WTC11 (cell line): ENCODE measurements around the gene RBM18. TPM values are rescaled to one million over a fixed set of nuclear protein-coding genes. Genes with fewer than 3 reads are reported as not detected.

Experiments
- ATAC-seq: fragments of 200-7000 bp; cut with Tn5 transposase; 2 replicates; pipeline ENCODE4 v1.10.0; 2021; ENCODE audit warnings: mild to moderate bottlenecking, moderate library complexity
- CTCF ChIA-PET: fragments of 300-600 bp; sonication (Branson Sonifier 250); formaldehyde crosslinking; loops from one replicate; lab custom pipeline; 2021; ENCODE audit warnings: antibody characterized with exemption; lab: Charles Lee
- POLR2A ChIA-PET: fragments of 350-600 bp; sonication (Branson Sonifier 250); formaldehyde crosslinking; loops from one replicate; lab custom pipeline; 2021; ENCODE audit warnings: antibody characterized with exemption; lab: Charles Lee
- DNase-seq: peaks from one replicate; pipeline ENCODE4 v3.0.0; 2021; ENCODE audit warnings: low spot score
- H3K27ac Mint-ChIP-seq: 2 replicates; pipeline ENCODE4 v1.8.0; 2021; ENCODE audit warnings: mixed read lengths
- H3K27me3 Mint-ChIP-seq: 2 replicates; pipeline ENCODE4 v1.8.0; 2021; ENCODE audit warnings: low read depth, mild to moderate bottlenecking, moderate library complexity, mixed read lengths
- H3K36me3 Mint-ChIP-seq: 2 replicates; pipeline ENCODE4 v1.8.0; 2021; ENCODE audit warnings: mixed read lengths
- H3K4me1 Mint-ChIP-seq: 2 replicates; pipeline ENCODE4 v1.8.0; 2022; ENCODE audit warnings: mixed read lengths
- H3K4me3 Mint-ChIP-seq: 2 replicates; pipeline ENCODE4 v1.8.0; 2021; ENCODE audit warnings: mild to moderate bottlenecking, moderate library complexity, mixed read lengths
- H3K9me3 Mint-ChIP-seq: 2 replicates; pipeline ENCODE4 v1.8.0; 2021; ENCODE audit warnings: mixed read lengths
- CBFB ChIP-seq: sonication (generic); formaldehyde crosslinking; IDR thresholded peaks from 2 replicates; pipeline ENCODE4 v1.8.1; 2022; ENCODE audit warnings: mild to moderate bottlenecking, low read depth, missing genetic modification reagents
- CREM ChIP-seq: sonication (generic); formaldehyde crosslinking; IDR thresholded peaks from 2 replicates; pipeline ENCODE4 v1.8.1; 2022; ENCODE audit warnings: mild to moderate bottlenecking, missing genetic modification reagents, moderate library complexity
- EMX1 ChIP-seq: fragments of 250-450 bp; sonication (Bioruptor Pico); IDR thresholded peaks from 2 replicates; pipeline ENCODE4 v1.8.0; 2021; ENCODE audit warnings: mild to moderate bottlenecking
- ESRRA ChIP-seq: sonication (generic); formaldehyde crosslinking; IDR thresholded peaks from 2 replicates; pipeline ENCODE4 v1.8.1; 2022; ENCODE audit warnings: mild to moderate bottlenecking, missing genetic modification reagents, borderline replicate concordance
- GRHL2 ChIP-seq: fragments of 250-450 bp; sonication (Bioruptor Pico); IDR thresholded peaks from 2 replicates; pipeline ENCODE4 v1.8.0; 2022; ENCODE audit warnings: mild to moderate bottlenecking, moderate library complexity; ENCODE audit not compliant: insufficient replicate concordance, severe bottlenecking
- HMGA2 ChIP-seq: fragments of 250-450 bp; sonication (Bioruptor Pico); IDR thresholded peaks from 2 replicates; pipeline ENCODE4 v1.4.0; 2021; ENCODE audit warnings: mild to moderate bottlenecking, moderate library complexity
- NFATC4 ChIP-seq: fragments of 250-450 bp; sonication (Bioruptor Pico); IDR thresholded peaks from 2 replicates; pipeline ENCODE4 v1.9.0; 2021; ENCODE audit warnings: mild to moderate bottlenecking
- NFYB ChIP-seq: sonication (generic); formaldehyde crosslinking; conservative IDR thresholded peaks from 2 replicates; pipeline ENCODE4 v1.8.0; 2022; ENCODE audit warnings: low read depth, missing genetic modification reagents
- NR1H2 ChIP-seq: sonication (generic); formaldehyde crosslinking; IDR thresholded peaks from 2 replicates; pipeline ENCODE4 v1.9.0; 2021; ENCODE audit warnings: mild to moderate bottlenecking, moderate library complexity, missing genetic modification reagents
- RORB ChIP-seq: fragments of 250-450 bp; sonication (Bioruptor Pico); IDR thresholded peaks from 2 replicates; pipeline ENCODE4 v1.9.0; 2021; ENCODE audit warnings: mild to moderate bottlenecking
- SMAD4 ChIP-seq: sonication (generic); formaldehyde crosslinking; IDR thresholded peaks from 2 replicates; pipeline ENCODE4 v1.8.0; 2022; ENCODE audit warnings: mild to moderate bottlenecking, missing genetic modification reagents
- SP1 ChIP-seq: sonication (generic); formaldehyde crosslinking; conservative IDR thresholded peaks from 2 replicates; pipeline ENCODE4 v1.8.1; 2022; ENCODE audit warnings: missing genetic modification reagents
- TEAD1 ChIP-seq: sonication (generic); formaldehyde crosslinking; IDR thresholded peaks from 2 replicates; pipeline ENCODE4 v1.8.0; 2022; ENCODE audit warnings: mild to moderate bottlenecking, missing genetic modification reagents
- ZBTB21 ChIP-seq: sonication (generic); formaldehyde crosslinking; IDR thresholded peaks from 2 replicates; pipeline ENCODE4 v1.8.1; 2023; ENCODE audit warnings: mild to moderate bottlenecking, missing genetic modification reagents, borderline replicate concordance
- ZNF138 ChIP-seq: sonication (generic); formaldehyde crosslinking; conservative IDR thresholded peaks from 2 replicates; pipeline ENCODE4 v1.8.1; 2022; ENCODE audit warnings: mild to moderate bottlenecking, moderate library complexity, missing genetic modification reagents
- ZNF232 ChIP-seq: sonication (generic); formaldehyde crosslinking; IDR thresholded peaks from 2 replicates; pipeline ENCODE4 v1.8.0; 2022; ENCODE audit warnings: mild to moderate bottlenecking, missing genetic modification reagents
- ZNF671 ChIP-seq: fragments of 250-450 bp; sonication (Bioruptor Pico); IDR thresholded peaks from 2 replicates; pipeline ENCODE4 v1.8.0; 2021; ENCODE audit warnings: mild to moderate bottlenecking
- total RNA-seq: library from RNA; stranded (reverse); gene quantifications from 3 replicates; pipeline ENCODE4 v1.2.3, GENCODE V29; 2021
- TF ChIP-seq, protein P1 (sequence below): sonication (generic); formaldehyde crosslinking; IDR thresholded peaks from 2 replicates; pipeline ENCODE4 v1.8.0; 2023; ENCODE audit warnings: missing genetic modification reagents, mild to moderate bottlenecking, borderline replicate concordance
- TF ChIP-seq, protein P2 (sequence below): fragments of 250-450 bp; sonication (Bioruptor Pico); IDR thresholded peaks from 2 replicates; pipeline ENCODE4 v2.1.2; 2022; ENCODE audit warnings: mild to moderate bottlenecking, moderate library complexity
- TF ChIP-seq, protein P3 (sequence below): sonication (generic); formaldehyde crosslinking; IDR thresholded peaks from 2 replicates; pipeline ENCODE4 v1.8.1; 2023; ENCODE audit warnings: mild to moderate bottlenecking, missing genetic modification reagents, borderline replicate concordance
- TF ChIP-seq, protein P4 (sequence below): sonication (generic); formaldehyde crosslinking; IDR thresholded peaks from 2 replicates; pipeline ENCODE4 v1.8.1; 2023; ENCODE audit warnings: mild to moderate bottlenecking, moderate library complexity, missing genetic modification reagents

RBM18 gene
- total RNA-seq, 1 experiment from 2014 or later: 11.4 TPM

DNA sequence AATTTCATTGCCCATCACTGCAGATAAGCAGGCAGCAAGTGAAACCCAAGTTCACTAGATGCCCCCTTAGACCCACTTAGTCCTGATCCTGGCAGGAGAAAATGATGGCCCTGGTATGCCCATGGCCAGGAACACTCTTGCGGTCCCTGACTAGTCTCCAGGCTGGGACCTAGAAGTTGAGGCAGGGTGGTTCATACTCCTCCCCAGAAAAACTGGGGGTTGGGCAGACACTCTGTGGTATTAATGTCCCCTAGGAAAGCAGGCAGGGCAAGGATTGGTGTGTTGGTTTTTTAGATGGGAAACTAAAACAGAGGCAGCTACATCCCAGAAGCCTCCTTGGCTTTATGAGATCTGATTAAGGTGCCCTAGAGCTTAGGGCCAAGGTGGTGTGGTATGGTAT is 49.0 kb downstream of the RBM18 start (continued):
- no peak for TF ChIP-seq NR1H2 (CRISPR knock-in tag)
- no peak for TF ChIP-seq SP1 (CRISPR knock-in tag)
- no peak for TF ChIP-seq CREM (CRISPR knock-in tag)
- TF ChIP-seq GRHL2 (CRISPR knock-in tag): no peak
- TF ChIP-seq EMX1 (CRISPR knock-in tag): no peak

DNA sequence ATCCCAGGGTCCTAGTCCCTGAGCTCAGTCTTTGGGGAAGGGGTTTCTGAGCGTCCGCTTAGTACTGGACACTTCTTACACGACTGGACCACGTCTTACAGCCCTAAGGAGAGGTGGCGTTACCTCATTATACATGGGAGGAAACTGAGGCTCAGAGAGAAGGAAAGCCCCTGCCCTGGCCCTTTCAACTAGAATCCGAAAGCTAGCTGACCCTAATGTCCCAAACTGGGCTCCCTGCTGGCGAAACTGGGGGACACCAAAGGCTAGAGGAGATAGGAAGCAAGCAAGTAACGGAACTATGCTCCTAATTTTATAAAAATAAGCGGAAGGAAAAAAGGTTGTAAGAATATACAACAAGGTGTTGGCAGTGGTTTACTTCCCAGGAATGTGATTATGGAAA is 50.1 kb downstream of the RBM18 start:
- H3K36me3 Mint-ChIP-seq: peaks cover 5% of the 10 kb centered on the region; the same call in 1 of the 2 replicates
- TF ChIP-seq GRHL2 (CRISPR knock-in tag) (no peak), TEAD1 (CRISPR knock-in tag) (no peak), ZNF671 (CRISPR knock-in tag) (no peak), RORB (no peak), SMAD4 (CRISPR knock-in tag) (no peak), ZNF138 (no peak), ESRRA (CRISPR knock-in tag) (no peak), ZBTB21 (CRISPR knock-in tag) (no peak), CBFB (no peak), ZNF232 (no peak), NFATC4 (no peak), HMGA2 (no peak), NFYB (CRISPR knock-in tag) (no peak)
- TF ChIP-seq, protein P1, sequence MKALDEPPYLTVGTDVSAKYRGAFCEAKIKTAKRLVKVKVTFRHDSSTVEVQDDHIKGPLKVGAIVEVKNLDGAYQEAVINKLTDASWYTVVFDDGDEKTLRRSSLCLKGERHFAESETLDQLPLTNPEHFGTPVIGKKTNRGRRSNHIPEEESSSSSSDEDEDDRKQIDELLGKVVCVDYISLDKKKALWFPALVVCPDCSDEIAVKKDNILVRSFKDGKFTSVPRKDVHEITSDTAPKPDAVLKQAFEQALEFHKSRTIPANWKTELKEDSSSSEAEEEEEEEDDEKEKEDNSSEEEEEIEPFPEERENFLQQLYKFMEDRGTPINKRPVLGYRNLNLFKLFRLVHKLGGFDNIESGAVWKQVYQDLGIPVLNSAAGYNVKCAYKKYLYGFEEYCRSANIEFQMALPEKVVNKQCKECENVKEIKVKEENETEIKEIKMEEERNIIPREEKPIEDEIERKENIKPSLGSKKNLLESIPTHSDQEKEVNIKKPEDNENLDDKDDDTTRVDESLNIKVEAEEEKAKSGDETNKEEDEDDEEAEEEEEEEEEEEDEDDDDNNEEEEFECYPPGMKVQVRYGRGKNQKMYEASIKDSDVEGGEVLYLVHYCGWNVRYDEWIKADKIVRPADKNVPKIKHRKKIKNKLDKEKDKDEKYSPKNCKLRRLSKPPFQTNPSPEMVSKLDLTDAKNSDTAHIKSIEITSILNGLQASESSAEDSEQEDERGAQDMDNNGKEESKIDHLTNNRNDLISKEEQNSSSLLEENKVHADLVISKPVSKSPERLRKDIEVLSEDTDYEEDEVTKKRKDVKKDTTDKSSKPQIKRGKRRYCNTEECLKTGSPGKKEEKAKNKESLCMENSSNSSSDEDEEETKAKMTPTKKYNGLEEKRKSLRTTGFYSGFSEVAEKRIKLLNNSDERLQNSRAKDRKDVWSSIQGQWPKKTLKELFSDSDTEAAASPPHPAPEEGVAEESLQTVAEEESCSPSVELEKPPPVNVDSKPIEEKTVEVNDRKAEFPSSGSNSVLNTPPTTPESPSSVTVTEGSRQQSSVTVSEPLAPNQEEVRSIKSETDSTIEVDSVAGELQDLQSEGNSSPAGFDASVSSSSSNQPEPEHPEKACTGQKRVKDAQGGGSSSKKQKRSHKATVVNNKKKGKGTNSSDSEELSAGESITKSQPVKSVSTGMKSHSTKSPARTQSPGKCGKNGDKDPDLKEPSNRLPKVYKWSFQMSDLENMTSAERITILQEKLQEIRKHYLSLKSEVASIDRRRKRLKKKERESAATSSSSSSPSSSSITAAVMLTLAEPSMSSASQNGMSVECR (CRISPR knock-in tag): no peak
- TF ChIP-seq, protein P2, sequence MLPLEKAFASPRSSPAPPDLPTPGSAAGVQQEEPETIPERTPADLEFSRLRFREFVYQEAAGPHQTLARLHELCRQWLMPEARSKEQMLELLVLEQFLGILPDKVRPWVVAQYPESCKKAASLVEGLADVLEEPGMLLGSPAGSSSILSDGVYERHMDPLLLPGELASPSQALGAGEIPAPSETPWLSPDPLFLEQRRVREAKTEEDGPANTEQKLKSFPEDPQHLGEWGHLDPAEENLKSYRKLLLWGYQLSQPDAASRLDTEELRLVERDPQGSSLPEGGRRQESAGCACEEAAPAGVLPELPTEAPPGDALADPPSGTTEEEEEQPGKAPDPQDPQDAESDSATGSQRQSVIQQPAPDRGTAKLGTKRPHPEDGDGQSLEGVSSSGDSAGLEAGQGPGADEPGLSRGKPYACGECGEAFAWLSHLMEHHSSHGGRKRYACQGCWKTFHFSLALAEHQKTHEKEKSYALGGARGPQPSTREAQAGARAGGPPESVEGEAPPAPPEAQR (CRISPR knock-in tag): no peak
- TF ChIP-seq, protein P3, sequence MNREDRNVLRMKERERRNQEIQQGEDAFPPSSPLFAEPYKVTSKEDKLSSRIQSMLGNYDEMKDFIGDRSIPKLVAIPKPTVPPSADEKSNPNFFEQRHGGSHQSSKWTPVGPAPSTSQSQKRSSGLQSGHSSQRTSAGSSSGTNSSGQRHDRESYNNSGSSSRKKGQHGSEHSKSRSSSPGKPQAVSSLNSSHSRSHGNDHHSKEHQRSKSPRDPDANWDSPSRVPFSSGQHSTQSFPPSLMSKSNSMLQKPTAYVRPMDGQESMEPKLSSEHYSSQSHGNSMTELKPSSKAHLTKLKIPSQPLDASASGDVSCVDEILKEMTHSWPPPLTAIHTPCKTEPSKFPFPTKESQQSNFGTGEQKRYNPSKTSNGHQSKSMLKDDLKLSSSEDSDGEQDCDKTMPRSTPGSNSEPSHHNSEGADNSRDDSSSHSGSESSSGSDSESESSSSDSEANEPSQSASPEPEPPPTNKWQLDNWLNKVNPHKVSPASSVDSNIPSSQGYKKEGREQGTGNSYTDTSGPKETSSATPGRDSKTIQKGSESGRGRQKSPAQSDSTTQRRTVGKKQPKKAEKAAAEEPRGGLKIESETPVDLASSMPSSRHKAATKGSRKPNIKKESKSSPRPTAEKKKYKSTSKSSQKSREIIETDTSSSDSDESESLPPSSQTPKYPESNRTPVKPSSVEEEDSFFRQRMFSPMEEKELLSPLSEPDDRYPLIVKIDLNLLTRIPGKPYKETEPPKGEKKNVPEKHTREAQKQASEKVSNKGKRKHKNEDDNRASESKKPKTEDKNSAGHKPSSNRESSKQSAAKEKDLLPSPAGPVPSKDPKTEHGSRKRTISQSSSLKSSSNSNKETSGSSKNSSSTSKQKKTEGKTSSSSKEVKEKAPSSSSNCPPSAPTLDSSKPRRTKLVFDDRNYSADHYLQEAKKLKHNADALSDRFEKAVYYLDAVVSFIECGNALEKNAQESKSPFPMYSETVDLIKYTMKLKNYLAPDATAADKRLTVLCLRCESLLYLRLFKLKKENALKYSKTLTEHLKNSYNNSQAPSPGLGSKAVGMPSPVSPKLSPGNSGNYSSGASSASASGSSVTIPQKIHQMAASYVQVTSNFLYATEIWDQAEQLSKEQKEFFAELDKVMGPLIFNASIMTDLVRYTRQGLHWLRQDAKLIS (CRISPR knock-in tag): no peak
- TF ChIP-seq, protein P4, sequence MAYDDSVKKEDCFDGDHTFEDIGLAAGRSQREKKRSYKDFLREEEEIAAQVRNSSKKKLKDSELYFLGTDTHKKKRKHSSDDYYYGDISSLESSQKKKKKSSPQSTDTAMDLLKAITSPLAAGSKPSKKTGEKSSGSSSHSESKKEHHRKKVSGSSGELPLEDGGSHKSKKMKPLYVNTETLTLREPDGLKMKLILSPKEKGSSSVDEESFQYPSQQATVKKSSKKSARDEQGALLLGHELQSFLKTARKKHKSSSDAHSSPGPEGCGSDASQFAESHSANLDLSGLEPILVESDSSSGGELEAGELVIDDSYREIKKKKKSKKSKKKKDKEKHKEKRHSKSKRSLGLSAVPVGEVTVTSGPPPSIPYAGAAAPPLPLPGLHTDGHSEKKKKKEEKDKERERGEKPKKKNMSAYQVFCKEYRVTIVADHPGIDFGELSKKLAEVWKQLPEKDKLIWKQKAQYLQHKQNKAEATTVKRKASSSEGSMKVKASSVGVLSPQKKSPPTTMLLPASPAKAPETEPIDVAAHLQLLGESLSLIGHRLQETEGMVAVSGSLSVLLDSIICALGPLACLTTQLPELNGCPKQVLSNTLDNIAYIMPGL (CRISPR knock-in tag): no peak
- no peak for ATAC-seq
- POLR2A ChIA-PET: interaction anchor here (0.6 to 0.9 kb wide), 3 partner anchors 11 to 137 kb away, joined by 3 to 8 read pairs (median 3); no protein-coding TSS in a partner anchor
- no peak for DNase-seq
- peaks cover 96% of the 10 kb centered on the region for H3K27me3 Mint-ChIP-seq
- peak overlapping the region; percentile 70 for H3K4me3 Mint-ChIP-seq
- H3K9me3 Mint-ChIP-seq: no peaks in the 10 kb centered on the region
- H3K27ac Mint-ChIP-seq: no peak overlapping the region
- H3K4me1 Mint-ChIP-seq: peaks cover 34% of the 10 kb centered on the region
- CTCF ChIA-PET: interaction anchor here (0.6 to 4.4 kb wide), 16 partner anchors 8 to 953 kb away, joined by 3 to 39 read pairs (median 4); partner anchors contain the start of genes MORN5 and NDUFA8
